Measurements from ENCODE around the gene EHD1.
A peak's percentile ranks its signal among the peaks of the same experiment; 100 is the strongest.
"Not testable (repeated sequence)": the region's sequence is repeated elsewhere in the genome, so short reads cannot be mapped to it uniquely, and the experiment has no call there.

EHD1 gene

GRCh38 chr11:64856382-64857227, 21.8 kb downstream of the EHD1 start:
- no peak for DNase-seq (ENCODE audit: low read depth in 2 of 2)

DNA sequence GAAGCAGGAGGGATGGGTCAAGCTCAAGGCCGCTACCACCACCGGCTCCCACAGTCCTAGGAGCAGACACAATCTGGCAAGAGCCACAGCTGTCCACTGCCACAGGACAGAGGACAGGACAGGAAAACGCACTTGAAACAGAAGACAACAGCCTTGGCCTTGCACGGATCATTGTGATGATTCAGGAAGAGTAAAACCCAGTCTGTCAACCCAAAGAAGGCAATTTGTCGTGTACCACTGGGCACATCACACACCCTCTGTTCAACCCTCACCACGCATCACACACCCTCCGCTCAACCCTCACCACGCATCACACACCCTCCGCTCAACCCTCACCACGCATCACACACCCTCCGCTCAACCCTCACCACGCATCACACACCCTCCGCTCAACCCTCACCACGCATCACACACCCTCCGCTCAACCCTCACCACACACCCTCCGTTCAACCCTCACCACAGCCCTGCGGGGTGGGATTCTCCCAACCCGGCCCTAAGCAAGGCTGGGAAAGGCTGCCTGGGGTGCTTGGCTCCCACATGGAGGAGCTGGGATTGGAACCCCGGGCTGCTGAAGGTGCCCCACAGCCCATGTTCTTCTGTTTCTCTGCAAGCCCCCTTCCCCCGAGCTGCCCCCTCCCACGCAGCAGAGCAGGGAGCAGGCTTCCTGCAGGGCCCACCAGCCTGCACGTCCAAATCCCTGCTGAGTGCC, 22.7 kb downstream of the EHD1 start:
- DNase-seq (ENCODE audit: low read depth in 2 of 2): no peak

- no peak for DNase-seq (ENCODE audit: low read depth in 2 of 2)
These were observed 23.6 kb downstream of the EHD1 start for GRCh38 chr11:64854534-64855502.

GRCh38 chr11:64854157-64854533, 24.3 kb downstream of the EHD1 start:
- no peak for DNase-seq (ENCODE audit: low read depth in 2 of 2)

- no peak for DNase-seq (ENCODE audit: low read depth in 2 of 2)
These were observed 24.7 kb downstream of the EHD1 start for GRCh38 chr11:64853709-64854108.

GRCh38 chr11:64852804-64853509, 25.5 kb downstream of the EHD1 start:
- DNase-seq (ENCODE audit: low read depth in 2 of 2): no peak

DNA sequence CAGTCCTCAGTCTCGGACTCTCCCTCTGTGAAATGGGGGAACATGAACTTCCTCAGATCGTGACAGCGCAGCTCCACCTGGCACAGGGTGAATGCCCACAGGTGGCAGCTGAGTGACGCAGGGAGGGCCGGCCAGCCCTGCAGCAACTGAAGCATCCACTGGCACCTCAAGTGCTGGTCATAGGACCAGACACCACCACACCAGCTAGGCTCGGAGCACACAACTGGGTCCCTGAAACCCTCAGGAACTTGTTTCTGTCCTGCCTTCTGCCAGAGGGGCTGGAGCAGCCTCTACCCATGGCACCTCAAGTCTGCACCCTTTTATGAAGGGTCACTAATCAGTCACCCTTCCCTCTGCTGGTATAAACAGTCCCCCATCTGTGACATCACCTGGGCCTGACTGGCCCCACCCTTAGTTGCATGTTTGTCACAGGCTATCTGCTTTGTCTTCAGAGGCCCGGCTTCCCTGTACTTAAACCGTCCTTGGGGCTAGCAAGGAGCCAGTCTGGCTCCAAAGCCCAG, 26.5 kb downstream of the EHD1 start:
- no peak for DNase-seq (ENCODE audit: low read depth in 2 of 2)

GRCh38 chr11:64850979-64851567, 27.3 kb downstream of the EHD1 start:
- DNase-seq (ENCODE audit: low read depth in 2 of 2): no peak

DNA sequence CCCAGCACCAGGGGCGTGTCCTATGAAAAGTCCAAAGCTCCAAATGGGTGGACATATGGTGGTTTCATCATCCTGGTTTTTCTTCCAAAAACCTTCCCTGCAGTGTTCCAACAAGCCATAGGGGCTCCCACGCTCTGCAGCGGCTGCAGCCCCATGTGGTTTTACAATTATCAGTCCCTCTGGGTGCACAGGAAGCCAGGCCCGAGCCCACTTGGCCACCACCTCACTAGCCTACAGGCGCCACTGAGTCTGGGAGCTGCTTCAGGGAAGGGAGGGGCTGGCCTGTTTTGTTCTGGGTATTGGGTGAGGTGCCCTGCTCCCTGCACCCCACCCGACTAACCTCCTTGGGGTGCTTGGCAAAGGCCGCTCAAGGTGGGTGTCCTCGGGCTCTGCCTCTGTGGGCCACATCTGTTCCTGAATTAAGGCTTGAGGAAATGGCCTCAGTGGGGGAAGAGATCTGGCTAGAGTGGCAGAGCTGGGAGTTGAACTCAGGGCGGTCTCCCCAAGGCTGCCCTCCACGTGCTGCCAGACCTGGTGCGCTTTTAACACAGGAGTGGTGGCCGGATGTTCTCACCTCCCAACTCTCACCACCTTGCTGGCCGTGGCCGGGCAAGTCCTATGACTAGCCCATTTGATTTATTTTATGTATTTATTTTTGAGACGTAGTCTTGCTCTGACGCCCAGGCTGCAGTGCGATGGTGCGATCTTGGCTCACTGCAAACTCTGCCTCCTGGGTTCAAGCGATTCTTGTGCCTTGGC, 28.6 kb downstream of the EHD1 start:
- DNase-seq (ENCODE audit: low read depth in 2 of 2): no peak

DNA sequence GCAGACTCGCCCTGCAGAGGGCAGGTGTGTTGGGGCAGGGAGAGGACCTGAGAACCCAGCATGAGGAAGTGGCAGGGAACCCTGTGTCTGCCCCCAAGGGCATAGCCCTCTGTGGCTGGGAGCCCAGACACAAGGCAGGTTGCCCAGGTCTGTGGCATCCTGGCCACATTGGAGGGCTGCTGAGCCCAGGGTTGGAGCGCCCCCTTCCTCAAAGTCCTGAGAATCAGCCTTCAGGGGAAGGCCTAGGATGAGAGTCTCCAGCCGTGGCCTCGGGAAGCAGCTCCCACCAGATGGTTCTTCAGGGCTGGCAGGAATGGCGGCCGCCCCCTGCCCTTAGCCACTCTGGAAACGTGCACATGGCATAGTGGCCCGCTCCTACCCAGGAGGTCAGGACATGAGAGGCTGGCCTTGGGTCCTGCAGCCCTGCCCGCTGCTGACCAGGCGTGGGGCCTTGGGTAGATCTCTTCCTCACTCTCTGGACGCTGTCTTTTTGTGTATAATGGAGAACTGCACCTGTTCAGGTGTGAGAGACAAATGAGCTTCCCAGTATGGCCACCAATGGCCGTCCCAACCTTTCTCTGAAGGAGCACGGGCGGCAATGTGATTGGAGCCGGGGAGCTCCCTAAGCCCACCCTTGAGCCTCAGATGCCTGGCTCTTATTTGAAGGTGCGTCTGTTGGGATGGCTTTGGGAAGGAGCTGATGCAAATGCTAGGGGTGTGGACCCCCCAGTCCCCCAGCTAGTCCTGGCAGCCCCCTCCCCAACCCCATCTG, 29.4 kb downstream of the EHD1 start:
- no peak for DNase-seq (ENCODE audit: low read depth in 2 of 2)

DNA sequence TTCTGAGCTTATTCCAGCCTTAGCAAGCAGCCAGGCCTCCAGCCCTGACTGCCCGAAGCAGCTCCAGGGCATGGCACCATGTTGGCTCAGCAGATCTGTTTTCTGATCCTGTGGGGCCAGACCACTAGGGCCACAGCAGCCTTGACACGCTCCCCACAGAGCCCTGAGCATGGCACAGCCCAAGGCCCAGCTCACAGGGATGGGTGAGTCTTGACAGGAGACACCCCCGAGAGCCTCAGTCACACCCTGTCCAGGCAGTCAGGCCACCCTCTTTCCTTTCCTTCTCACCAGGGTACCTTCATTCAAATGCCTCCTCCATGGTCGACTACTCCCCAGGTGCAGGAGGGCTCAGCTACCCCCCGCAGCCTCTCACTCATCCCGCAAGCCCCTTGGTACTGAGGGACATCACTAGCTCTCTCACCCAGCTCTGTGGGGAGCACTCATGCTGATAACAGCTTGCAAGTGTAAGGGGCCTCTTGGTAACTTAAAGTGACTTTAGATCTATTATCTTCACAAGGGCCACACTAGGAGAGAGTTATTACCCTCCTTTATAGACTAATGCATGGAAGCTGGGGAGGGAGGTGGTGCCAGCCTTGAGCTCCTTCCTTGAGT, 30.1 kb downstream of the EHD1 start:
- DNase-seq (ENCODE audit: low read depth in 2 of 2): no peak

GRCh38 chr11:64846998-64847666, 31.3 kb downstream of the EHD1 start:
- DNase-seq (ENCODE audit: low read depth in 2 of 2): peak; percentile 96 to 97

DNA sequence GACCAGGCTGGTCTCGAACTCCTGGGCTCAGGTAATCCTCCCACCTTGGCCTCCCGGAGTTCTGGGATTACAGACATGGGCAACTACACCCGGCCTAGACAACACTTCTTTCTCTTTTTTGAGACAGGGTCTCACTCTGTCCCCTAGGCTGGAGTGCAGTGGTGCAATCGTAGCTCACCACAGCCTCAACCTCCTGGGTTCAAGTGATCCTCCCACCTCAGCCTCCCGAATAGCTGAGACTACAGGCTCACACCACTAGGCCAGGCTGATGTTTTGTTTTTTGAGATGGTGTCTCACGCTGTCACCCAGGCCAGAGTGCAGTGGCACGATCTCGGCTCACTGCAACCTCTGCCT, 32.7 kb downstream of the EHD1 start:
- DNase-seq (ENCODE audit: low read depth in 2 of 2): not testable (repeated sequence)

- DNase-seq (ENCODE audit: low read depth in 2 of 2): no peak
These were observed 33.2 kb downstream of the EHD1 start for GRCh38 chr11:64845129-64845775.

DNA sequence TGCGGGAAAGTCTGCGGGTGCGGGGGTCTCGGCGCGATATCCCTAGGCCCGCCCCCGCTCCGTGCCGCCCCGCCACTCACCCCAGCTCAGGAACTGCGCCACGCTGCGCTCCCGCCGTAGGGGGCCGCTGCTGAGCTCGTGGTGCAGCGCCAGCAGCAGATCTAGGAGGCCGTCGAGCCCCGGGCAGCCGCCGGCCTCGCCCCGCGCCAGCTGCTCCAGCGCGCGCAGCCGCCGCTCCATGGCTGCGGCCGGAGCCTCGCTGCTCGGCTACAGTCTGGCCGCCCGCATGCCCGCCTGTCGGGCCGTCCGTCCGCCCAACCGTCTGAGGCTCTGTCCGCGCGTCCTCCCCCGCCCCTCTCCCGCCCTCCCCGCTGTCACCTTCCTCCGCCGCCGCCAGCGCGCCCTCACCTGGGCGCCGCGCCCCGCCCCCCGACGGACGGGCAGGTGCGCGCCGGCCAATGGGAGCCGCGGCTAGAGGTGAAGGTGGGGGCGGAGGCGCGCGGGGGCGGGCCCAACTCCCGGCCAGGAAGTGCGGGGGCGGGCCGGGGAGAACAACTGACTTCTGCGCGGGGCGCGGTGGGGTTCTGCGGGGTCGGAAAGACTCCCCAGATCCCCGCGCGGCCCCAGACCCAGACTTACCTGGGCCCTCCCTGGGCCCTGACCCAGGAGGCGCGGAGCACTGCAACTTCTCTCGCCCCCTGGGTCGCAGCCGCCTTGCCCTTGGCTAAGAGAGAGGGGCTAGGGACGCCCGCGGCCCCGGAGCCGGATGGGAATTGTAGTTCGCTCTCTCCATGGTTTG, 33.9 kb downstream of the EHD1 start, which contains the start of gene CDC42BPG:
CDC42BPG (minus strand) TSS at position 324 of the 799 bp plus-strand sequence; CDS start at position 240, 84 bp downstream.
- DNase-seq (ENCODE audit: low read depth in 2 of 2): peak in 1 of 2 donors; percentile 62

GRCh38 chr11:64843686-64844329, 34.6 kb downstream of the EHD1 start:
- DNase-seq (ENCODE audit: low read depth in 2 of 2): no peak

Data from stimulated activated CD4-positive, alpha-beta T cell treated with anti-CD3 and anti-CD28 coated beads, Interleukin-1b, Interleukin-23, amount 100 ng/mL, for 4 hours (primary cell).